ENCODE measurements around the gene IFNAR1. TPM values are rescaled to one million over a fixed set of nuclear protein-coding genes. Genes with fewer than 3 reads are reported as not detected.

The IFNAR1 gene
- total and polyA plus RNA-seq, 2 of the 4 experiments (the other 2 are of a cell fraction) = 7.8 to 9.9 TPM

DNA sequence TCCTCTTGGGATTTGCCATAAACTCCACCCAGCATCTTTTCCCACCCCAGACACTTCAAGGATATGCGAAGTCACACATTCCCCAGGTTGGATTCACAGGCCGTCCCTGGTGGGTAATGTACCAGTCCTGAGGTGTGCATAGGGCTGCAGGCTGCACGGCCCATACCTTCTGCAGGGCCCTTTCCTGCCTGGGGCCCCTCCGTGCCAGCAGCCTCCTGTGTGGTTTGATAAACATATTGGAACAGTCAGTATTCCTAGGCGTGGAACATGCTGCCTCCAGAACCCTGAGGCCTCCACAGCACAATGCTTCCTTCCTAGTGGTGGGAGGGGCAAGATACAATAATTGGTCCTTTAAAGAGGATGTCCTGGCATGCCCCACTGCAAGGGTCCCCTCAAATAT is 32.0 kb upstream of the IFNAR1 start:
- H3K4me2 ChIP-seq (ENCODE audit: low read depth, low read length) = no peak overlapping the region
- no peak overlapping the region for H2AK5ac ChIP-seq (ENCODE audit: low read depth, low read length)
- H4K20me1 ChIP-seq (ENCODE audit: insufficient read depth, low read length) = no peaks in the 10 kb centered on the region; the same call in 1 of the 2 replicates
- H3K56ac ChIP-seq (ENCODE audit: extremely low read depth, insufficient read depth, low read length) = no peak overlapping the region
- H3K4ac ChIP-seq (ENCODE audit: low read depth, low read length) = no peak overlapping the region
- no peaks in the 10 kb centered on the region for H3K27me3 ChIP-seq (ENCODE audit: control insufficient read depth, insufficient read depth, low read length)
- peak overlapping the region; percentile 77 for H2AK9ac ChIP-seq (replicated peaks; ENCODE audit: low read depth, low read length, poor library complexity)
- H3K23ac ChIP-seq (ENCODE audit: low read depth, low read length) = no peak overlapping the region
- H3K9me3 ChIP-seq (ENCODE audit: control insufficient read depth, insufficient read depth, low read length) = no peaks in the 10 kb centered on the region
- no peak for TF ChIP-seq NFE2L2 (IDR thresholded peaks at IDR 0.05; ENCODE audit: low read depth, low read length)
- no peak for TF ChIP-seq FOS (IDR thresholded peaks at IDR 0.05; ENCODE audit: low read depth, low read length)
- no peak for TF ChIP-seq BHLHE40 (IDR thresholded peaks at IDR 0.05; ENCODE audit: low read depth, low read length)
- TF ChIP-seq RFX5 (IDR thresholded peaks at IDR 0.05; ENCODE audit: low read depth, low read length) = no peak
- no peak for TF ChIP-seq RCOR1 (IDR thresholded peaks at IDR 0.05; ENCODE audit: insufficient replicate concordance, low read length)
- no peak for TF ChIP-seq MXI1 (IDR thresholded peaks at IDR 0.05; ENCODE audit: borderline replicate concordance, low read depth, low read length)
- TF ChIP-seq, protein P1, sequence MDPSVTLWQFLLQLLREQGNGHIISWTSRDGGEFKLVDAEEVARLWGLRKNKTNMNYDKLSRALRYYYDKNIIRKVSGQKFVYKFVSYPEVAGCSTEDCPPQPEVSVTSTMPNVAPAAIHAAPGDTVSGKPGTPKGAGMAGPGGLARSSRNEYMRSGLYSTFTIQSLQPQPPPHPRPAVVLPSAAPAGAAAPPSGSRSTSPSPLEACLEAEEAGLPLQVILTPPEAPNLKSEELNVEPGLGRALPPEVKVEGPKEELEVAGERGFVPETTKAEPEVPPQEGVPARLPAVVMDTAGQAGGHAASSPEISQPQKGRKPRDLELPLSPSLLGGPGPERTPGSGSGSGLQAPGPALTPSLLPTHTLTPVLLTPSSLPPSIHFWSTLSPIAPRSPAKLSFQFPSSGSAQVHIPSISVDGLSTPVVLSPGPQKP (IDR thresholded peaks at IDR 0.05; ENCODE audit: borderline replicate concordance, low read depth, low read length) = no peak
- TF ChIP-seq, protein P2, sequence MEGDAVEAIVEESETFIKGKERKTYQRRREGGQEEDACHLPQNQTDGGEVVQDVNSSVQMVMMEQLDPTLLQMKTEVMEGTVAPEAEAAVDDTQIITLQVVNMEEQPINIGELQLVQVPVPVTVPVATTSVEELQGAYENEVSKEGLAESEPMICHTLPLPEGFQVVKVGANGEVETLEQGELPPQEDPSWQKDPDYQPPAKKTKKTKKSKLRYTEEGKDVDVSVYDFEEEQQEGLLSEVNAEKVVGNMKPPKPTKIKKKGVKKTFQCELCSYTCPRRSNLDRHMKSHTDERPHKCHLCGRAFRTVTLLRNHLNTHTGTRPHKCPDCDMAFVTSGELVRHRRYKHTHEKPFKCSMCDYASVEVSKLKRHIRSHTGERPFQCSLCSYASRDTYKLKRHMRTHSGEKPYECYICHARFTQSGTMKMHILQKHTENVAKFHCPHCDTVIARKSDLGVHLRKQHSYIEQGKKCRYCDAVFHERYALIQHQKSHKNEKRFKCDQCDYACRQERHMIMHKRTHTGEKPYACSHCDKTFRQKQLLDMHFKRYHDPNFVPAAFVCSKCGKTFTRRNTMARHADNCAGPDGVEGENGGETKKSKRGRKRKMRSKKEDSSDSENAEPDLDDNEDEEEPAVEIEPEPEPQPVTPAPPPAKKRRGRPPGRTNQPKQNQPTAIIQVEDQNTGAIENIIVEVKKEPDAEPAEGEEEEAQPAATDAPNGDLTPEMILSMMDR (conservative IDR thresholded peaks at IDR 0.05; ENCODE audit: low read depth, low read length) = no peak
- no peak for TF ChIP-seq MAZ (IDR thresholded peaks at IDR 0.05; ENCODE audit: borderline replicate concordance, low read depth, low read length)
- TF ChIP-seq POLR2A (IDR thresholded peaks at IDR 0.05; ENCODE audit: low read depth, low read length) = no peak
- no peak for TF ChIP-seq MAFK (IDR thresholded peaks at IDR 0.05; ENCODE audit: low read depth, low read length)
- no peak for TF ChIP-seq CEBPB (IDR thresholded peaks at IDR 0.05; ENCODE audit: low read depth, low read length)
- TF ChIP-seq CHD1 (IDR thresholded peaks at IDR 0.05; ENCODE audit: low read depth, low read length) = no peak
- TF ChIP-seq RAD21 (IDR thresholded peaks at IDR 0.05; ENCODE audit: low read length) = no peak
- TF ChIP-seq, protein P3, sequence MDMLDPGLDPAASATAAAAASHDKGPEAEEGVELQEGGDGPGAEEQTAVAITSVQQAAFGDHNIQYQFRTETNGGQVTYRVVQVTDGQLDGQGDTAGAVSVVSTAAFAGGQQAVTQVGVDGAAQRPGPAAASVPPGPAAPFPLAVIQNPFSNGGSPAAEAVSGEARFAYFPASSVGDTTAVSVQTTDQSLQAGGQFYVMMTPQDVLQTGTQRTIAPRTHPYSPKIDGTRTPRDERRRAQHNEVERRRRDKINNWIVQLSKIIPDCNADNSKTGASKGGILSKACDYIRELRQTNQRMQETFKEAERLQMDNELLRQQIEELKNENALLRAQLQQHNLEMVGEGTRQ (IDR thresholded peaks at IDR 0.05; ENCODE audit: low read depth, low read length) = no peak
- TF ChIP-seq SMC3 (IDR thresholded peaks at IDR 0.05; ENCODE audit: low read depth, low read length) = no peak
- no peak overlapping the region for H3K14ac ChIP-seq (replicated peaks; ENCODE audit: low read depth, low read length)
- H2BK15ac ChIP-seq (ENCODE audit: low read depth, low read length) = no peak overlapping the region
- in situ Hi-C loops (cut with MboI; ENCODE audit: low sequenced_read_pairs) = no loop called here
- no TSS peak for BruUV-seq (replicated peaks)
- H2BK5ac ChIP-seq (ENCODE audit: low read depth, low read length, poor library complexity, severe bottlenecking) = no peak overlapping the region
- H3K36me3 ChIP-seq (ENCODE audit: control insufficient read depth, insufficient read depth, low read length) = peaks cover 26% of the 10 kb centered on the region
- peaks cover 13% of the 10 kb centered on the region; the same call in 1 of the 2 replicates for H3K9me1 ChIP-seq (ENCODE audit: insufficient read depth, low read length)
- intact Hi-C loops (cut with micrococcal nuclease) = no loop called here
- no peak for ATAC-seq (ENCODE audit: low read depth)
- H2BK120ac ChIP-seq (ENCODE audit: low read depth, low read length) = no peak overlapping the region
- WGBS, 2 experiments (ENCODE audit: extremely low coverage in 2 of 2, insufficient read length in 1 of 2) = 80% methylated on average over 1 of the region's 5 CpGs; no CpG with 5 or more reads in 1 of the 2 experiments
- DNase-seq = no peak
- H3K18ac ChIP-seq (ENCODE audit: low read depth, low read length) = no peak overlapping the region
- no peak overlapping the region for H2BK20ac ChIP-seq (ENCODE audit: low read depth, low read length)
- H4K5ac ChIP-seq (ENCODE audit: low read depth, low read length) = no peak overlapping the region
- H3K9ac ChIP-seq (ENCODE audit: low read depth, low read length) = no peak overlapping the region
- no peak overlapping the region for H4K8ac ChIP-seq (ENCODE audit: low read depth in 2 of 2, low read length in 2 of 2)
- H3K4me1 ChIP-seq (ENCODE audit: control insufficient read depth, insufficient read depth, low read length) = peaks cover 2% of the 10 kb centered on the region; the same call in 1 of the 2 replicates
- H3K79me1 ChIP-seq (ENCODE audit: low read depth in 1 of 2, low read length in 2 of 2) = no peaks in the 10 kb centered on the region; a peak in 1 of 4 replicates
- H3K27ac ChIP-seq (ENCODE audit: insufficient read depth, low read length) = no peak overlapping the region
- H2AFZ ChIP-seq (replicated peaks; ENCODE audit: low read length, poor library complexity) = peak overlapping the region; percentile 19
- no peak overlapping the region for H3K4me3 ChIP-seq (ENCODE audit: insufficient read depth, low read depth, low read length)
- POLR2A ChIA-PET (ENCODE audit: unreplicated experiment) = no interaction called here
- dilution Hi-C loops (cut with HindIII; ENCODE audit: low sequenced_read_pairs, unreplicated experiment) = no loop called here
- no peak overlapping the region for H4K91ac ChIP-seq (ENCODE audit: insufficient read depth, low read depth, low read length)
- CTCF ChIA-PET = no interaction called here

Measured in IMR-90 (cell line).